Measurements from ENCODE around the gene CDRT15.

- TF ChIP-seq, protein P1, sequence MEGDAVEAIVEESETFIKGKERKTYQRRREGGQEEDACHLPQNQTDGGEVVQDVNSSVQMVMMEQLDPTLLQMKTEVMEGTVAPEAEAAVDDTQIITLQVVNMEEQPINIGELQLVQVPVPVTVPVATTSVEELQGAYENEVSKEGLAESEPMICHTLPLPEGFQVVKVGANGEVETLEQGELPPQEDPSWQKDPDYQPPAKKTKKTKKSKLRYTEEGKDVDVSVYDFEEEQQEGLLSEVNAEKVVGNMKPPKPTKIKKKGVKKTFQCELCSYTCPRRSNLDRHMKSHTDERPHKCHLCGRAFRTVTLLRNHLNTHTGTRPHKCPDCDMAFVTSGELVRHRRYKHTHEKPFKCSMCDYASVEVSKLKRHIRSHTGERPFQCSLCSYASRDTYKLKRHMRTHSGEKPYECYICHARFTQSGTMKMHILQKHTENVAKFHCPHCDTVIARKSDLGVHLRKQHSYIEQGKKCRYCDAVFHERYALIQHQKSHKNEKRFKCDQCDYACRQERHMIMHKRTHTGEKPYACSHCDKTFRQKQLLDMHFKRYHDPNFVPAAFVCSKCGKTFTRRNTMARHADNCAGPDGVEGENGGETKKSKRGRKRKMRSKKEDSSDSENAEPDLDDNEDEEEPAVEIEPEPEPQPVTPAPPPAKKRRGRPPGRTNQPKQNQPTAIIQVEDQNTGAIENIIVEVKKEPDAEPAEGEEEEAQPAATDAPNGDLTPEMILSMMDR (IDR thresholded peaks at IDR 0.05; ENCODE audit: low read depth, low read length, poor library complexity, severe bottlenecking) = no peak
- TF ChIP-seq EZH2phosphoT487 (IDR thresholded peaks at IDR 0.05; ENCODE audit: borderline replicate concordance, low read length) = no peak
These were observed 34.7 kb downstream of the CDRT15 start for GRCh38 chr17:14201988-14202380.

Measured in DOHH2 (cell line).